OCI-LY3 (cell line): Measurements from ENCODE around the gene CNGA2.

ENCODE experiments used
- CTCF ChIP-seq: fragments of 200-600, 300-600 bp; sonication (generic); IDR thresholded peaks from 2 replicates; pipeline ENCODE4 v1.5.1; 2014; ENCODE audit warnings: antibody characterized with exemption, low read length, low read depth
- EZH2phosphoT487 ChIP-seq: fragments of 200-600 bp; shearing (Covaris generic); IDR thresholded peaks from 2 replicates; pipeline ENCODE4 v1.6.1; 2018; ENCODE audit warnings: antibody characterized with exemption, mixed run types, low read depth

GRCh38 chrX:151762802-151763201 lies 28.3 kb downstream of the CNGA2 start:
- no peak for TF ChIP-seq CTCF
- no peak for TF ChIP-seq EZH2phosphoT487
